GM12878 (cell line): ENCODE data around the gene PRRT4.

Source experiments
- BCL11A ChIP-seq: IDR thresholded peaks from 2 replicates; pipeline ENCODE4 v1.6.1; 2011; ENCODE audit warnings: low read depth, low read length
- CTCF ChIP-seq, 3 experiments: IDR thresholded peaks in 2 of 3; conservative IDR thresholded peaks in 1 of 3; 2 replicates each; pipeline ENCODE4 v1.5.1; 2011; ENCODE audit warnings: low read depth in 3 of 3, low read length in 3 of 3, mild to moderate bottlenecking in 3 of 3, control low read depth in 2 of 3, moderate library complexity in 2 of 3, inconsistent platforms in 1 of 3, mixed read lengths in 1 of 3; ENCODE audit not compliant: control insufficient read depth in 2 of 3, insufficient read depth in 1 of 3; ENCODE audit errors: extremely low read depth in 1 of 3
- HDAC2 ChIP-seq: fragments of 200-600 bp; sonication (generic); IDR thresholded peaks from 2 replicates; pipeline ENCODE4 v1.6.1; 2017
- JUND ChIP-seq: IDR thresholded peaks from 2 replicates; pipeline ENCODE4 v1.6.1; 2012; ENCODE audit warnings: low read depth, mild to moderate bottlenecking, low read length, improper control_type of control experiment, moderate library complexity

- TF ChIP-seq BCL11A (no peak), CTCF (IDR thresholded peaks at IDR 0.05 in 2 of 3, conservative IDR thresholded peaks at IDR 0.05 in 1 of 3; ENCODE audit: control insufficient read depth in 2 of 3, extremely low read depth in 1 of 3, insufficient read depth in 1 of 3, low read depth in 3 of 3, low read length in 3 of 3) (no peak), HDAC2 (no peak), JUND (no peak)
Measured at GRCh38 chr7:128384726-128385125, 23.2 kb upstream of the PRRT4 start.
